ENCODE data around the gene ACAA1. TPM values are rescaled to one million over a fixed set of nuclear protein-coding genes. Genes with fewer than 3 reads are reported as not detected.
"Not testable (repeated sequence)": the region's sequence is repeated elsewhere in the genome, so short reads cannot be mapped to it uniquely, and the experiment has no call there.

The ACAA1 gene
- total RNA-seq, 4 donors from 2014 or later = 24.5 to 31.2 (median 29.3) TPM

- H3K27me3 ChIP-seq = no peaks in the 10 kb centered on the region
- intact Hi-C loops (cut with DNase I; ENCODE audit: low total_unique reads) = no loop called here
- no peaks in the 10 kb centered on the region for H3K36me3 ChIP-seq
- H3K9me3 ChIP-seq = no peaks in the 10 kb centered on the region
- DNase-seq (no peak), ATAC-seq (no peak)
- H3K27ac ChIP-seq = no peak overlapping the region
- in situ Hi-C loops (cut with MboI; ENCODE audit: low sequenced_read_pairs in 4 of 4) = no loop called here
- TF ChIP-seq POLR2A (IDR thresholded peaks at IDR 0.05) (no peak), CTCF (IDR thresholded peaks at IDR 0.05 in 4 of 5, conservative IDR thresholded peaks at IDR 0.05 in 1 of 5) (no peak)
- no peaks in the 10 kb centered on the region for H3K4me1 ChIP-seq
- H3K4me3 ChIP-seq = no peak overlapping the region
Measured at GRCh38 chr3:38089163-38089562, 47.8 kb downstream of the ACAA1 start.

GRCh38 chr3:38088126-38089078, 48.5 kb downstream of the ACAA1 start:
- TF ChIP-seq CTCF (IDR thresholded peaks at IDR 0.05 in 4 of 5, conservative IDR thresholded peaks at IDR 0.05 in 1 of 5) (no peak), POLR2A (IDR thresholded peaks at IDR 0.05) (no peak)
- no peak for DNase-seq
- in situ Hi-C loops (cut with MboI; ENCODE audit: low sequenced_read_pairs in 4 of 4) = no loop called here
- Histone ChIP-seq H3K4me1 (no peaks in the 10 kb centered on the region), H3K27ac (no peak overlapping the region), H3K27me3 (no peaks in the 10 kb centered on the region), H3K36me3 (no peaks in the 10 kb centered on the region), H3K4me3 (no peak overlapping the region), H3K9me3 (no peaks in the 10 kb centered on the region)
- ATAC-seq = no peak
- intact Hi-C loops (cut with DNase I; ENCODE audit: low total_unique reads) = no loop called here

GRCh38 chr3:38087278-38087677, 49.6 kb downstream of the ACAA1 start:
- intact Hi-C loops (cut with DNase I; ENCODE audit: low total_unique reads); ATAC-seq; H3K36me3 ChIP-seq; H3K27ac ChIP-seq; in situ Hi-C loops (cut with MboI; ENCODE audit: low sequenced_read_pairs in 4 of 4); H3K9me3 ChIP-seq; DNase-seq; H3K4me1 ChIP-seq; H3K27me3 ChIP-seq; H3K4me3 ChIP-seq: not testable (repeated sequence)

GRCh38 chr3:38086496-38086895, 50.4 kb downstream of the ACAA1 start:
- intact Hi-C loops (cut with DNase I; ENCODE audit: low total_unique reads) (no loop called here), in situ Hi-C loops (cut with MboI; ENCODE audit: low sequenced_read_pairs in 4 of 4) (no loop called here)
- Histone ChIP-seq H3K27me3 (no peaks in the 10 kb centered on the region), H3K27ac (no peak overlapping the region), H3K36me3 (no peaks in the 10 kb centered on the region), H3K4me3 (no peak overlapping the region), H3K4me1 (no peaks in the 10 kb centered on the region), H3K9me3 (no peaks in the 10 kb centered on the region)
- no peak for DNase-seq
- ATAC-seq = no peak
- no peak for TF ChIP-seq POLR2A (IDR thresholded peaks at IDR 0.05)
- no peak for TF ChIP-seq CTCF (IDR thresholded peaks at IDR 0.05 in 4 of 5, conservative IDR thresholded peaks at IDR 0.05 in 1 of 5)

- in situ Hi-C loops (cut with MboI; ENCODE audit: low sequenced_read_pairs in 4 of 4) = no loop called here
- Histone ChIP-seq H3K4me1 (no peaks in the 10 kb centered on the region), H3K9me3 (no peaks in the 10 kb centered on the region), H3K4me3 (no peak overlapping the region), H3K27ac (no peak overlapping the region), H3K36me3 (no peaks in the 10 kb centered on the region), H3K27me3 (no peaks in the 10 kb centered on the region)
- DNase-seq (no peak), ATAC-seq (no peak)
- TF ChIP-seq CTCF (IDR thresholded peaks at IDR 0.05 in 4 of 5, conservative IDR thresholded peaks at IDR 0.05 in 1 of 5) (no peak), POLR2A (IDR thresholded peaks at IDR 0.05) (no peak)
- intact Hi-C loops (cut with DNase I; ENCODE audit: low total_unique reads) = no loop called here
Measured at GRCh38 chr3:38085943-38086324, 51.0 kb downstream of the ACAA1 start.
